ENCODE measurements around the gene DDX52. TPM values are rescaled to one million over a fixed set of nuclear protein-coding genes. Genes with fewer than 3 reads are reported as not detected.
"Not testable (repeated sequence)": the region's sequence is repeated elsewhere in the genome, so short reads cannot be mapped to it uniquely, and the experiment has no call there.

The DDX52 gene
- total and polyA plus RNA-seq, 2 of the 8 experiments (the other 6 are each of a cell fraction or from before 2014, with no cell fraction given), result 10.0 to 45.9 TPM

- H3K14ac ChIP-seq (ENCODE audit: insufficient read length); H4K5ac ChIP-seq (ENCODE audit: insufficient read length, low read depth, low read length); H3K9me3 ChIP-seq (ENCODE audit: insufficient read depth in 2 of 2, low read depth in 1 of 2, low read length in 1 of 2); H2BK5ac ChIP-seq (ENCODE audit: low read depth, low read length); H3K4me1 ChIP-seq (replicated peaks in 1 of 4; ENCODE audit: control insufficient read depth in 3 of 4, insufficient read depth in 4 of 4, low read length in 3 of 4); H2BK20ac ChIP-seq (ENCODE audit: low read length); H2BK120ac ChIP-seq (replicated peaks; ENCODE audit: low read depth, low read length); H2AK5ac ChIP-seq (ENCODE audit: low read depth, low read length); H3K27ac ChIP-seq (ENCODE audit: low read depth, low read length); H3K4me3 ChIP-seq (ENCODE audit: extremely low read depth in 1 of 4, insufficient read depth in 2 of 4, low read depth in 3 of 4, low read length in 4 of 4); H3K36me3 ChIP-seq (ENCODE audit: control insufficient read depth in 2 of 4, insufficient read depth in 4 of 4, low read length in 3 of 4); H3K79me1 ChIP-seq (ENCODE audit: low read depth, low read length); H3K27me3 ChIP-seq (replicated peaks in 1 of 4; ENCODE audit: control insufficient read depth in 3 of 4, extremely low read depth in 1 of 4, insufficient read depth in 3 of 4, low read length in 3 of 4); H4K91ac ChIP-seq (replicated peaks; ENCODE audit: insufficient read length, low read length); H2BK12ac ChIP-seq (ENCODE audit: low read depth, low read length); H4K8ac ChIP-seq (ENCODE audit: extremely low read depth, insufficient read depth, low read length); H3K4me2 ChIP-seq (ENCODE audit: insufficient read depth in 1 of 2, low read depth in 2 of 2, low read length in 2 of 2); H2BK15ac ChIP-seq (ENCODE audit: low read length); POLR2A ChIA-PET (ENCODE audit: partially characterized antibody); H2AFZ ChIP-seq (ENCODE audit: low read length); H4K20me1 ChIP-seq (replicated peaks in 1 of 2; ENCODE audit: control insufficient read depth in 1 of 2, insufficient read depth in 2 of 2, low read length in 2 of 2); H3K56ac ChIP-seq (replicated peaks; ENCODE audit: insufficient read length, low read depth, low read length); H3K9ac ChIP-seq (replicated peaks in 1 of 4; ENCODE audit: extremely low read depth in 1 of 4, low read depth in 3 of 4, low read length in 3 of 4); H3K23ac ChIP-seq (ENCODE audit: insufficient read length); H3K79me2 ChIP-seq (ENCODE audit: control insufficient read depth in 1 of 2, insufficient read depth in 2 of 2, low read length in 2 of 2); H3K23me2 ChIP-seq (ENCODE audit: low read depth, low read length); CTCF ChIA-PET (ENCODE audit: partially characterized antibody); DNase-seq (ENCODE audit: low read depth in 1 of 2, low spot score in 2 of 2); H3K4ac ChIP-seq (replicated peaks; ENCODE audit: insufficient read length, low read depth, low read length); FAIRE-seq; H3K18ac ChIP-seq (ENCODE audit: extremely low read depth, low read length): not testable (repeated sequence)
- 90% methylated on average over 1 of the region's 2 CpGs; no CpG with 5 or more reads in 1 of the 2 experiments for WGBS, 2 experiments (ENCODE audit: extremely low coverage in 1 of 2, insufficient coverage in 1 of 2, insufficient read length in 1 of 2, insufficient replicate concordance in 2 of 2, low coverage in 1 of 2, low lambda C conversion rate in 2 of 2, missing lambda C conversion rate in 1 of 2)
These were observed 36.7 kb upstream of the DDX52 start for GRCh38 chr17:37679995-37680394.

All from H1 (cell line).